ENCODE measurements around the gene KRTAP10-10. TPM values are rescaled to one million over a fixed set of nuclear protein-coding genes. Genes with fewer than 3 reads are reported as not detected.

The KRTAP10-10 gene
- total RNA-seq, 1 donor from 2014 or later = not detected

DNA sequence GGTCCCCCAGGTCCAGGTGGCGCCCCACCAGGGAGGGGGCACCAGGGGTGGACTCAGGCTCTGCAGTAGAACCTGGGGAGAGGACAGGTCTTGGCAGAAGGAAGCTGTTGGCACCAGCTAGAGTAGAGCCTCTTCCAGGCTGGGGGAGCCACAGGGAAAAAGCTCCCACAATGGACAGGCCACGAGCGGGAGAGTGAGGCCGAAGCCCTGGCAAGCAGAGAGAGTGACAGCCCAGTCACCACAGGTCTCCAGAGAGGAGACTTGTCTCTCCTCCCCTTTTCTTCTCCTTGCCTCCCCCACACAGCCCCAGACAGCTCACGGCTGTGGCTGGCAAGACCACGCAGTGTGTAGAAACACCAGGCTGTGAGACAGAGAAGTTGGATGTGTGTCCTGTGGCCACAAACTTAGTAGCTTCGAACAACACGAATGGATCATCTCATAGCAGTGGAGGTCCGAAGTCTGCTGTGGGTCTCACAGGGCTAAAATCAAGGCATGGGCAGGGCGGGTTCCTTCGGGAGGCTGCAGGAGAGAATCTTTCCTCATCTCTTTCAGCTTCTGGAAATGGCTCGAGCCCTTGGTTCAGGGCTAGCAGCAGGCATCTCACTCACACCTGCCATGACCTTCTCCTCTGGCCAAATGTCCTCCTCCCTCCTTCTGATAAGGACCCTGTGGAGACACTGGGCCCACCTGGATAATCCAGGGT lies 14.0 kb downstream of the KRTAP10-10 start:
- H3K4me2 ChIP-seq = no peak overlapping the region
- Mint-ChIP-seq H3K36me3 (peaks cover 4% of the 10 kb centered on the region), H3K27ac (no peak overlapping the region), H3K4me3 (no peak overlapping the region), H3K4me1 (peaks cover 10% of the 10 kb centered on the region), H3K27me3 (ENCODE audit: insufficient read depth, low read depth) (peaks cover 18% of the 10 kb centered on the region), H3K9me3 (peaks cover 14% of the 10 kb centered on the region)
- H3K27me3 ChIP-seq = no peaks in the 10 kb centered on the region
- H3K4me3 ChIP-seq = no peak overlapping the region
- DNase-seq (ENCODE audit: low spot score) = no peak
- H2AFZ ChIP-seq (replicated peaks) = no peak overlapping the region
- H3K79me2 ChIP-seq (ENCODE audit: low read depth) = no peaks in the 10 kb centered on the region
- H4K20me1 ChIP-seq (ENCODE audit: low read depth) = no peaks in the 10 kb centered on the region
- no peak overlapping the region for H3K27ac ChIP-seq
- peaks cover 7% of the 10 kb centered on the region for H3F3A ChIP-seq (ENCODE audit: low read depth)
- no peaks in the 10 kb centered on the region for H3K9me3 ChIP-seq (ENCODE audit: low read depth)
- no peaks in the 10 kb centered on the region for H3K36me3 ChIP-seq
- TF ChIP-seq, protein P1, sequence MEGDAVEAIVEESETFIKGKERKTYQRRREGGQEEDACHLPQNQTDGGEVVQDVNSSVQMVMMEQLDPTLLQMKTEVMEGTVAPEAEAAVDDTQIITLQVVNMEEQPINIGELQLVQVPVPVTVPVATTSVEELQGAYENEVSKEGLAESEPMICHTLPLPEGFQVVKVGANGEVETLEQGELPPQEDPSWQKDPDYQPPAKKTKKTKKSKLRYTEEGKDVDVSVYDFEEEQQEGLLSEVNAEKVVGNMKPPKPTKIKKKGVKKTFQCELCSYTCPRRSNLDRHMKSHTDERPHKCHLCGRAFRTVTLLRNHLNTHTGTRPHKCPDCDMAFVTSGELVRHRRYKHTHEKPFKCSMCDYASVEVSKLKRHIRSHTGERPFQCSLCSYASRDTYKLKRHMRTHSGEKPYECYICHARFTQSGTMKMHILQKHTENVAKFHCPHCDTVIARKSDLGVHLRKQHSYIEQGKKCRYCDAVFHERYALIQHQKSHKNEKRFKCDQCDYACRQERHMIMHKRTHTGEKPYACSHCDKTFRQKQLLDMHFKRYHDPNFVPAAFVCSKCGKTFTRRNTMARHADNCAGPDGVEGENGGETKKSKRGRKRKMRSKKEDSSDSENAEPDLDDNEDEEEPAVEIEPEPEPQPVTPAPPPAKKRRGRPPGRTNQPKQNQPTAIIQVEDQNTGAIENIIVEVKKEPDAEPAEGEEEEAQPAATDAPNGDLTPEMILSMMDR (IDR thresholded peaks at IDR 0.05) = no peak
- TF ChIP-seq EZH2phosphoT487 (IDR thresholded peaks at IDR 0.05) = no peak
- no peak for TF ChIP-seq EZH2 (IDR thresholded peaks at IDR 0.05)
- H3K4me1 ChIP-seq = peaks cover 14% of the 10 kb centered on the region
- H3K9ac ChIP-seq = no peak overlapping the region

DNA sequence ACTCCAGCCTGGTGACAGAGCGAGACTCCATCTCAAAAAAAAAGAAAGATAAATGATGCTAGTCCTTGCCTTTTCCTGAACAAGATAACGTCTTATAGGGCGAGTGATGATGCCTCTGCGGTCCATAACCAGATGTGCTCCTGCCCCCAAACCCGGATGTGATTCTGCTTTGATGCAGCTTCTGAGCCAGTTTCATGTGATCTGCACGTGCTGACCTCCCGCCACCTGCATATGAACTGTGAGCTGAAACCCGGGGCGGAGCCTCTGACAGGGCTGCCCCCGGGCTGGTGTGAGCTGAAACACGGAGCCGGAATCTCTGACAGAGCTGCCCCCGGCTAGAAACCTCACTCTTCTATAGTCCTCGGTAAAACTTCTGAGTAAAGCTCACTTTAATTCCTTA lies 16.0 kb downstream of the KRTAP10-10 start:
- no peak overlapping the region for H3K4me3 Mint-ChIP-seq
- Histone ChIP-seq H3K9me3 (ENCODE audit: low read depth) (no peaks in the 10 kb centered on the region), H2AFZ (replicated peaks) (no peak overlapping the region), H3K27ac (no peak overlapping the region), H3K36me3 (no peaks in the 10 kb centered on the region), H3F3A (ENCODE audit: low read depth) (no peaks in the 10 kb centered on the region), H3K4me1 (no peaks in the 10 kb centered on the region), H3K4me2 (no peak overlapping the region), H3K79me2 (ENCODE audit: low read depth) (no peaks in the 10 kb centered on the region), H3K27me3 (no peaks in the 10 kb centered on the region), H3K4me3 (no peak overlapping the region), H4K20me1 (ENCODE audit: low read depth) (no peaks in the 10 kb centered on the region), H3K9ac (no peak overlapping the region)
- H3K27me3 Mint-ChIP-seq (ENCODE audit: insufficient read depth, low read depth) = peaks cover 7% of the 10 kb centered on the region
- H3K27ac Mint-ChIP-seq = no peak overlapping the region
- no peaks in the 10 kb centered on the region for H3K4me1 Mint-ChIP-seq
- TF ChIP-seq, protein P1 (IDR thresholded peaks at IDR 0.05) = no peak
- TF ChIP-seq EZH2 (IDR thresholded peaks at IDR 0.05) = no peak
- TF ChIP-seq EZH2phosphoT487 (IDR thresholded peaks at IDR 0.05) = no peak
- H3K9me3 Mint-ChIP-seq = peaks cover 24% of the 10 kb centered on the region
- no peak for DNase-seq (ENCODE audit: low spot score)
- peaks cover 4% of the 10 kb centered on the region for H3K36me3 Mint-ChIP-seq

DNA sequence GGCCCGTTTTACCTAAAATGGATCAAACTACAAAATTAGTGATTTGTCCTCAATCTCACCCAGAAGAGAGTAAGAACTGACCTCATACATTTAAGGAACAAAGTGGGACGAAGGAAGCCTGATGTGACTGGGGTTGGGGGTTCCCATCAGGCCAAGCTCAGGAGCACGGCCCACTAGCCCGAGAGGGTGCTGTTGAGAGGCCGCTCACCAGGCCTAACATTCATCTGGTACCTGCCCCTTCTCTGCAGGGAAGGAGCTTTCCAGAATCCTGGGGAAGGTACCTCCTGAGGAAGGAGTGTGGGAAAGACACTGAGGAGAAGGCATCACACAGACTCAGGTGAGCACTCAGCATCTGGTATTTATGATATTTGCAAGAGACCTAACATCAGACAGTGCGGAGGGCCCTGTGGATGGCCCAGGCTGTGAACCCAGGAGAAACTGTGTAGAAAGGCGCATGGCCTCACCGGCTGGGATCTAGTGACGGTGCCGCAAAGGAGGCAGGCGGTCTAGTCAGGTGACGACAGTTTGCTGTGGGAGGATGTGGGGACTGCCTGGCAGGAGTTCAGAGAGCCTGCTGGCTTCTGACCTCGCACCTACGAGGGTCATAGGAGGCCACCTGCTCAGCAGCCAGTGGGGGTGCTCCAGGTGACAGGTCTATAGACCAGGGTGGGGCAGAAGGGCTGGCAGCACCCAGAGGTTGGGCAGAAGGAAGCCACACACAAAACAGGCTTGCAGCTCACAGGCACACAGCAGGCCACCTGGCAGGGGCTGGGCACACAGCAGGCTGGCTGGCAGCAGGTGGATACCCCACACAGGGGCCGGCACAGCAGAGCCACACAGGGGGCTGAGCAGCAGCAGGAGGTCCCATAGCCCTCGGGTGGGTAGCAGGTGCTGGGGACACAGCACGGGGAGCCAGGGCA lies 16.8 kb downstream of the KRTAP10-10 start:
- H3K4me3 ChIP-seq = no peak overlapping the region
- no peak overlapping the region for H3K9ac ChIP-seq
- peaks cover 4% of the 10 kb centered on the region for H3K36me3 Mint-ChIP-seq
- H3F3A ChIP-seq (ENCODE audit: low read depth) = no peaks in the 10 kb centered on the region
- no peaks in the 10 kb centered on the region for H3K27me3 ChIP-seq
- no peaks in the 10 kb centered on the region for H3K4me1 Mint-ChIP-seq
- no peaks in the 10 kb centered on the region for H3K36me3 ChIP-seq
- peaks cover 26% of the 10 kb centered on the region for H3K9me3 Mint-ChIP-seq
- H3K4me2 ChIP-seq = no peak overlapping the region
- no peak overlapping the region for H3K27ac Mint-ChIP-seq
- H4K20me1 ChIP-seq (ENCODE audit: low read depth) = no peaks in the 10 kb centered on the region
- TF ChIP-seq, protein P1 (IDR thresholded peaks at IDR 0.05) = no peak
- TF ChIP-seq EZH2phosphoT487 (IDR thresholded peaks at IDR 0.05) (no peak), EZH2 (IDR thresholded peaks at IDR 0.05) (no peak)
- no peak for DNase-seq (ENCODE audit: low spot score)
- H3K79me2 ChIP-seq (ENCODE audit: low read depth) = no peaks in the 10 kb centered on the region
- peaks cover 7% of the 10 kb centered on the region for H3K27me3 Mint-ChIP-seq (ENCODE audit: insufficient read depth, low read depth)
- H3K9me3 ChIP-seq (ENCODE audit: low read depth) = no peaks in the 10 kb centered on the region
- H3K4me1 ChIP-seq = no peaks in the 10 kb centered on the region
- no peak overlapping the region for H3K4me3 Mint-ChIP-seq
- H3K27ac ChIP-seq = no peak overlapping the region
- H2AFZ ChIP-seq (replicated peaks) = no peak overlapping the region

Measured in neural progenitor cell (in vitro differentiated cells).